GM18873 (cell line): ENCODE measurements around the gene HSP90B1.

ENCODE experiments used
- ATAC-seq: cut with Tn5 transposase; IDR thresholded peaks from one replicate; pipeline ENCODE4 v1.9.1; 2021; ENCODE audit warnings: mild to moderate bottlenecking, moderate library complexity, moderate number of reproducible peaks; ENCODE audit not compliant: unreplicated experiment, low FRiP score

HSP90B1 gene

GRCh38 chr12:103930034-103930786, at the start of gene HSP90B1:
Gene HSP90B1 (plus strand): TSS chr12:103930410. CDS start chr12:103930516, 106 bp downstream.
- peak; percentile 65 for ATAC-seq

GRCh38 chr12:103881261-103881660, 48.9 kb upstream of the HSP90B1 start:
- no peak for ATAC-seq

GRCh38 chr12:103882861-103883596, 47.2 kb upstream of the HSP90B1 start:
- ATAC-seq = no peak

GRCh38 chr12:103883908-103884307, 46.3 kb upstream of the HSP90B1 start:
- no peak for ATAC-seq

- no peak for ATAC-seq
These were observed 45.9 kb upstream of the HSP90B1 start for GRCh38 chr12:103884316-103884715.

GRCh38 chr12:103886195-103886797, 43.9 kb upstream of the HSP90B1 start:
- ATAC-seq = no peak

- no peak for ATAC-seq
These were observed 42.5 kb upstream of the HSP90B1 start for GRCh38 chr12:103887738-103888137.

GRCh38 chr12:103897316-103897715, 32.9 kb upstream of the HSP90B1 start:
- no peak for ATAC-seq

GRCh38 chr12:103901518-103902173, 28.6 kb upstream of the HSP90B1 start:
- ATAC-seq = no peak

GRCh38 chr12:103903993-103904392, 26.2 kb upstream of the HSP90B1 start:
- no peak for ATAC-seq

- no peak for ATAC-seq
These were observed 24.4 kb upstream of the HSP90B1 start for GRCh38 chr12:103905730-103906349.

- no peak for ATAC-seq
These were observed 22.0 kb upstream of the HSP90B1 start for GRCh38 chr12:103908246-103908541.

- ATAC-seq = no peak
These were observed 21.3 kb upstream of the HSP90B1 start for GRCh38 chr12:103908877-103909276.

- no peak for ATAC-seq
These were observed 20.4 kb upstream of the HSP90B1 start for GRCh38 chr12:103909811-103910210.

- ATAC-seq = no peak
These were observed 18.1 kb upstream of the HSP90B1 start for GRCh38 chr12:103912069-103912468.

GRCh38 chr12:103913100-103913499, 17.1 kb upstream of the HSP90B1 start:
- no peak for ATAC-seq

GRCh38 chr12:103915306-103915705, 14.9 kb upstream of the HSP90B1 start:
- ATAC-seq = no peak

- no peak for ATAC-seq
These were observed 12.3 kb upstream of the HSP90B1 start for GRCh38 chr12:103917873-103918272.

- peak; percentile 34 for ATAC-seq
These were observed 5.2 kb upstream of the HSP90B1 start for GRCh38 chr12:103924761-103925641.

GRCh38 chr12:103928682-103929045, 1.5 kb upstream of the HSP90B1 start:
- peak; percentile 14 for ATAC-seq
